BLaER1 treated with 17β-estradiol and CSF1 and Interleukin-3, amounts not matched to agents 10 nM and 100 nM (cell line): ENCODE data around the gene NAGPA.

Experiments used
- H3K27ac ChIP-seq, 11 experiments: shearing (Covaris generic); formaldehyde crosslinking; 2 replicates each; pipeline ENCODE4 v1.8.1; 2022
- H3K27me3 ChIP-seq, 11 experiments: shearing (Covaris generic); formaldehyde crosslinking; 2 replicates each; pipeline ENCODE4 v1.8.1; 2022
- H3K36me3 ChIP-seq, 11 experiments: shearing (Covaris generic); formaldehyde crosslinking; 2 replicates each; pipeline ENCODE4 v1.8.1; 2022
- H3K4me1 ChIP-seq, 10 experiments: shearing (Covaris generic); formaldehyde crosslinking; 2 replicates each; pipeline ENCODE4 v1.8.1; 2022
- H3K4me2 ChIP-seq, 11 experiments: shearing (Covaris generic); formaldehyde crosslinking; 2 replicates each; pipeline ENCODE4 v1.8.1; 2022
- H3K4me3 ChIP-seq, 10 experiments: shearing (Covaris generic); formaldehyde crosslinking; 2 replicates each; pipeline ENCODE4 v1.8.1; 2022
- H3K9ac ChIP-seq, 11 experiments: shearing (Covaris generic); formaldehyde crosslinking; 2 replicates each; pipeline ENCODE4 v1.8.1; 2022
- H3K9me3 ChIP-seq, 11 experiments: shearing (Covaris generic); formaldehyde crosslinking; replicated peaks in 1 of 11; 2 replicates each; pipeline ENCODE4 v1.8.1; 2022
- H4K20me1 ChIP-seq, 11 experiments: shearing (Covaris generic); formaldehyde crosslinking; 2 replicates each; pipeline ENCODE4 v1.8.1; 2022
- Cebpa-rat ChIP-seq, 11 experiments: shearing (Covaris generic); IDR thresholded peaks; 2 replicates each; pipeline ENCODE4 v1.8.1; 2022

The NAGPA gene

DNA sequence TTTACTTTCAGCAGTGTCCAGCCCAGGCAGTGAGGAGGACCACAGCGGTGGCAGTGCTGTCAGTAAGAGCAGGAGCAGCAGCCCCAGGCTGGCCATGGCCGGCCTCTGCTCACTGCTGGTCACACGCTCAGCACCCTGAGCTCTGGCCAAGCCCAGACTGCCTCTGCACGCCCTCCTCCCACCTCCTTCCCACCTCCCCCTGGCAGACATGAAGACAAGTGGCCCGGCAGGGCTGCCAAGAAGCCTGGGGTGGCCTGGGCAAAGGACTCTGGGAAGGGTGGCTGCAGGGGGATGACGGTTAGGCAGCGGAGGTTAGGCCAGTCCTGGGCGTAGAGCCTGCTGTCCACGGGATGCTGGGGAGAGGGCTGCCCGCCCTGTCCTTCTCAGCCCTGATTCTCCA, 32.1 kb upstream of the NAGPA start, which contains the start of gene C16orf89:
Gene C16orf89, minus strand, starts transcription at position 144 of the 400 bp plus-strand sequence. Its CDS starts 48 bp downstream, at position 96.
- TF ChIP-seq Cebpa-rat (IDR thresholded peaks at IDR 0.05): no peak
- H3K27ac ChIP-seq: no peak within 1 kb of the TSS
- no peaks in the 10 kb centered on the region for H3K36me3 ChIP-seq
- H3K27me3 ChIP-seq: 0 out of 22 replicates have a peak, but pooled peaks cover 0 to 6% (median 0%) of the 10 kb centered on the region in 11 experiments
- H3K9me3 ChIP-seq: peaks cover 0 to 10% (median 0%) of the 10 kb centered on the region in 11 experiments; a peak in 2 of 22 replicates
- peaks cover 7 to 24% (median 19%) of the 10 kb centered on the region in 10 experiments; a peak in 17 of 20 replicates for H3K4me1 ChIP-seq
- no peak within 1 kb of the TSS for H3K4me2 ChIP-seq
- H3K4me3 ChIP-seq: no peak within 1 kb of the TSS
- 0 out of 22 replicates have a peak within 1 kb of the TSS, but pooled peaks of 1 of the 11 experiments have one; percentile 6 for H3K9ac ChIP-seq
- 0 out of 22 replicates have a peak, but pooled peaks cover 0 to 7% (median 0%) of the 10 kb centered on the region in 11 experiments for H4K20me1 ChIP-seq

DNA sequence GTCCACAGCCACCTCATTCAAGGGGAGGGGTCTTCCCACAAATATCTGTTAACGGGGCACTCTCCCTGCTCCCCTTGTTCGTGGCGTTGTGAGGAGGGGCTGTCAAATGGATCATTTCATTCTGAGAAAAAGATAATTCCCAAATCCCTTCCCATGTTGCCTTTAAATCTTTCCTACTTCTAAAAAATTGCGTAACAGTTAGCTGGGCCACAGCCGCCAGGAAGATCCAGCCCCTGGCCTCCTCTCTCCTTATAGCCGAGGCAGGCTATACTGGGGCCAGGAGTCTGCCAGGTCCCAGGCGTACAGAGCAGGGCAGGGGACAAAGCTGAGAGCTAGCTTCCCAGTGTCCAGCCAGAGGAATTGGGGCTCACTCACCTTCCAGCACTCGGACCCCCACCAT, 31.6 kb upstream of the NAGPA start:
- peak in 7 of 11 experiments; percentile 20 to 82 (median 47); a peak in 7 of 22 replicates for TF ChIP-seq Cebpa-rat (IDR thresholded peaks at IDR 0.05)
- H3K4me2 ChIP-seq: no peak overlapping the region
- H3K4me3 ChIP-seq: no peak overlapping the region
- 0 out of 22 replicates have a peak, but pooled peaks cover 0 to 7% (median 0%) of the 10 kb centered on the region in 11 experiments for H4K20me1 ChIP-seq
- H3K9ac ChIP-seq: 0 out of 22 replicates have a peak overlapping the region, but pooled peaks of 1 of the 11 experiments have one; percentile 6
- H3K4me1 ChIP-seq: peaks cover 7 to 21% (median 18%) of the 10 kb centered on the region in 10 experiments; a peak in 17 of 20 replicates
- H3K27me3 ChIP-seq: 0 out of 22 replicates have a peak, but pooled peaks cover 0 to 6% (median 0%) of the 10 kb centered on the region in 11 experiments
- H3K36me3 ChIP-seq: no peaks in the 10 kb centered on the region
- peaks cover 0 to 5% (median 0%) of the 10 kb centered on the region in 11 experiments; a peak in 1 of 22 replicates for H3K9me3 ChIP-seq
- H3K27ac ChIP-seq: no peak overlapping the region

DNA sequence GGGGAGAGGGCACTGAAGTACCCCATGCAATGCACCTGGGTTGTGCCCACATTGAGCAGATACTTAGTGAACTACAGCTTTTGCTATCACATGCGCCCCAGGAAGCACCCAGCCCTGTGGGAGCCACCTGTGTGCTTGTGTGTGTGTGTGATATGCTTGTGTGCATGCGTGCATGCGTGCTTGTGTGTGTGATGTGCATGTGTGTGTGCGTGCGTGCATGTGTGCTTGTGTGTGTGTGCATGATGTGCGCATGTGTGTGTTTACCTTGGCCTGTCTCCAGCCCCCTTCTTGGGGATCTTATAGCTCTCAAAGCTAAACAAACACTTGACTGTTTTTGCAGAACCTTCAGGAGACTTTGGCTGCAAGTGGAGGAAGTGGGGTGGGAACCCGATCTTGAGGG, 31.2 kb upstream of the NAGPA start:
- no peak overlapping the region for H3K27ac ChIP-seq
- 0 out of 22 replicates have a peak, but pooled peaks cover 0 to 7% (median 0%) of the 10 kb centered on the region in 11 experiments for H4K20me1 ChIP-seq
- no peak for TF ChIP-seq Cebpa-rat (IDR thresholded peaks at IDR 0.05)
- H3K27me3 ChIP-seq: 0 out of 22 replicates have a peak, but pooled peaks cover 0 to 6% (median 0%) of the 10 kb centered on the region in 11 experiments
- H3K4me2 ChIP-seq: no peak overlapping the region
- 0 out of 22 replicates have a peak, but pooled peaks cover 0 to under 1% (median 0%) of the 10 kb centered on the region in 11 experiments for H3K9me3 ChIP-seq
- no peak overlapping the region for H3K9ac ChIP-seq
- H3K4me1 ChIP-seq: peaks cover 7 to 21% (median 19%) of the 10 kb centered on the region in 10 experiments; a peak in 17 of 20 replicates
- no peaks in the 10 kb centered on the region for H3K36me3 ChIP-seq
- no peak overlapping the region for H3K4me3 ChIP-seq

DNA sequence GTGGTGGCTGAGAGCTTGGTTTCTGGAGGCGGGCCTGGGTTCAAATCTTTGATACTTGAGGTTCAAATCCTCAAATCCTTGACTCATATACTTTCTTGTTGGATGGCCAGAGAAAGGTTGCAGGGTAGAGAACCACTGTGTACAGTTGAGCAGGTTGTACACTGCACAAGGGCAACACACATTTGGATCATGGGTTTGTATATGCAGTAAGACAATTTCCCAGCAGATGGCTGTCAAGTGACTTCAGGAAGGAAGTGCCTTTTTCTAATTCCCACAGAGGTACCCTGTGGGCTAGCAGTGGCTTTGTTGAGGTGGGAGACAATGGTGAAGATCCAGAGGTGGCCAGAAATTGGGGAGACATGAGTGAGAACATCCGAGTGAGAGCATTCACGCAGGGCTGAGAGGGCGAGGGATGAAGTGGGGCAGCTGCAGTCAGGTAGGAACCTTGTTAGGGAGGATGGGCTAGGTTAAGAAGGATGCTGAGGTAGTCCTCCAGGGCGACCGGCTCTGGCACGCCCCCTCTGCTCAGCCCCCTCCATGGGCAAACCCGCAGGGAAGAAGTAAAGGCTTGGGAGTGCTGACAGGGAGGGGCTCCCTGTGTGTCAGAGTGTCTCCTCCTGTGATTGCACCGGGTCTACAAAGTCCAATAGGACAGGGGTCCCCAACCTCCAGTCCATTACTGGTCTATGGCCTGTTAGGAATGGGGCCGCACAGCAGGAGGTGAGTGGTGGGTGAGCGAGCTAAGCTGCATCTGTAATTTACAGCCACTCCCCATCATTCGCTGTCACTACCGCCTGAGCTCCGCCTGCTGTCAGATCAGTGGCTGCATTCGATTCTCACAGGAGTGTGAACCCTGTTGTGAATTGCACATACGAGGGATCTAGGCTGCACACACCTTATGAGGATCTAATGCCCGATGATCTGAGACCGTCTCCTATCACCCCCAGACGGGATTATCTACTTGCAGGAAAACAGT, 29.3 kb upstream of the NAGPA start:
- TF ChIP-seq Cebpa-rat (IDR thresholded peaks at IDR 0.05): no peak

DNA sequence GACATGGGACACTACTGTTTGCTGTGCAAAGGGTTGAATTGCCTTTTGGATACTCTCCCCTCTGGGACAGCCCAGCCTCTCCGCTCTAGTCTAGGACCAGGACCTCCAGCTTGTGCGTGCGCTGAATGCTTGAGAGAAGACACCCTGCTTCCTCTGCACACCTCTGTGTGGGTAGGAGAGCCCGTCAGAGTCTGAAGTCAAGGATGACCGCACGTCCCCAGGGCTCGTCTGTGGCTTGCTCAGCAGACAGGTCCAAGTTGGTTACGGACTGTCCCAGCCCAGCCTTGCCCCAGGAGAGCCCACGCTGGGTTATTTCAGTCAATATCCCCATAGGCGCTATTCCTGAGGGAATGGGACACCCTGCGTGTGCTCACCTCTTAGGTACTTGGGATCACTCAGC, 28.3 kb upstream of the NAGPA start:
- TF ChIP-seq Cebpa-rat (IDR thresholded peaks at IDR 0.05): no peak
- Histone ChIP-seq H4K20me1 (0 out of 22 replicates have a peak, but pooled peaks cover 0 to 7% (median 0%) of the 10 kb centered on the region in 11 experiments), H3K4me1 (peaks cover 18 to 42% (median 35%) of the 10 kb centered on the region in 10 experiments), H3K4me2 (peak overlapping the region in 9 of 11 experiments; percentile 5 to 81 (median 69); a peak in 16 of 22 replicates), H3K4me3 (no peak overlapping the region), H3K9me3 (no peaks in the 10 kb centered on the region), H3K27ac (no peak overlapping the region), H3K36me3 (no peaks in the 10 kb centered on the region), H3K27me3 (0 out of 22 replicates have a peak, but pooled peaks cover 0 to 6% (median 0%) of the 10 kb centered on the region in 11 experiments), H3K9ac (peak overlapping the region in 1 of 11 experiments; percentile 14; a peak in 1 of 22 replicates)

More for the DNA sequence above, 29.3 kb upstream of the NAGPA start:
- H4K20me1 ChIP-seq: 0 out of 22 replicates have a peak, but pooled peaks cover 0 to 7% (median 0%) of the 10 kb centered on the region in 11 experiments
- H3K36me3 ChIP-seq: no peaks in the 10 kb centered on the region
- H3K4me1 ChIP-seq: peaks cover 16 to 38% (median 34%) of the 10 kb centered on the region in 10 experiments
- H3K4me2 ChIP-seq: peak overlapping the region in 9 of 11 experiments; percentile 5 to 81 (median 69); a peak in 15 of 22 replicates
- H3K27me3 ChIP-seq: 0 out of 22 replicates have a peak, but pooled peaks cover 0 to 6% (median 0%) of the 10 kb centered on the region in 11 experiments
- H3K4me3 ChIP-seq: no peak overlapping the region
- no peak overlapping the region for H3K9ac ChIP-seq
- no peak overlapping the region for H3K27ac ChIP-seq
- no peaks in the 10 kb centered on the region for H3K9me3 ChIP-seq

DNA sequence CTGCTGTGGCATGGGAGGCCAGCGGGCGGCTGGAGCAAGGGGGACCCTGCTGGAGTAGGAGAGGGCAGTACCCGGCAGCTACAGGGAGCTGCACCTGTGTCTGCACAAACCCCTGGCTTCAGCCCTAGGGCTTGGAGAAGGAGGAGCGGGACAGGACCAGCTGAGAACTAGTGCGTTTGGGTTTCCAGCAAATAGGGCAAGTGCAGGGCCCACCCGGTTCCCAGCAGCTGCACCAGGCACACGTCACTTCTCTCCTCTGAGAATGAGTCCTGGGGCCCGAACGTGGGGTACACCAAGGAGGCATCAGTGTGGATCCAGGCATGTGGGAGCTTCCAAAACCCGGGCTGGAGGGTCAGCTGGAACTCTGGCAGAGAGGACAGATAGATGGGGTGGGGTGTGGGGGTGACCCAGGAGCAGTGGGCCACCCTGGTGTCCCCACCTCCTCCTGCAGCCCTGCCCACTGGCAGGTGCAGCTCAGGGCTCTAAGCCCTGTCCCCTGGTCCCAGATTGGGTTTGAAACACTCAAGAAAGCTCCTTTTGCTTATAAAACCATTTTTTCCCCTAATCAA, 26.4 kb upstream of the NAGPA start:
- no peak for TF ChIP-seq Cebpa-rat (IDR thresholded peaks at IDR 0.05)
- 0 out of 22 replicates have a peak, but pooled peaks cover 0 to 7% (median 0%) of the 10 kb centered on the region in 11 experiments for H4K20me1 ChIP-seq
- no peak overlapping the region for H3K27ac ChIP-seq
- H3K27me3 ChIP-seq: 0 out of 22 replicates have a peak, but pooled peaks cover 0 to 6% (median 0%) of the 10 kb centered on the region in 11 experiments
- no peaks in the 10 kb centered on the region for H3K36me3 ChIP-seq
- peak overlapping the region in 4 of 11 experiments; percentile 33 to 64 (median 49); a peak in 3 of 22 replicates for H3K4me2 ChIP-seq
- no peak overlapping the region for H3K4me3 ChIP-seq
- H3K9me3 ChIP-seq: no peaks in the 10 kb centered on the region
- H3K9ac ChIP-seq: no peak overlapping the region
- peaks cover 18 to 42% (median 35%) of the 10 kb centered on the region in 10 experiments for H3K4me1 ChIP-seq

DNA sequence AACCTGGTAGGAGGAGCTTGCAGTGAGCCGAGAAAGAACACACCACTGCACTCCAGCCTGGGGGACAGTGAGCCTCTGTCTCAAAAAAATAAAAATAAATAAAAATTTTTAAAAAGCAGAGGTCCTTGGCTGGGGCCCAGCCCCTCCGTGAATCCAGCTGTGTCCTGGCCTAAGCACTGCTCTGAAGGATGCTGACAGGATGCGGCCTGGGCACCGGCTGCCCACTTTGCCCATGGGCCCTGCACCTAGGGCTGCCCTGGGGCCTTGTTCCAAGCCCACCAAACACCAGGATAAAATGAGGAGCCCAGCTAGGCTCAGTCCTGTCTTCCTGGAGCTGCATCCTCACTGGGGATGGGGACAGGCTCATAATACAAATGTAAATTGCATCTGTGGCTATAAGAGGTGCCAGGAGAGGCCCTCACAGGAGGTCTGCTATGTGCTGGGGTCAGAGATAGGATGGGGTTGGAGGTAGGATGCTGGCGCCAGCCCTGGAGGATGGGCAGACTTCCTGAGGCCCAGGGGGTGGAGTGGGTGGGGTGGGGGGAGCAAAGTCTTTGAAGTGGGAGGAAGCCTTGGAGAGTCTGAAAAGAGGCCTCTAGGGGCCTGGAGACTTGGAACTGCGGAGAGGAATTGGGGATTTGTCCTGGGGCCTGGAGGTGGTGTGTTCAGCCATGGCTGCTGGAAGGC, 25.8 kb upstream of the NAGPA start:
- H3K4me2 ChIP-seq: peak overlapping the region in 8 of 11 experiments; percentile 18 to 64 (median 40); a peak in 8 of 22 replicates
- 0 out of 22 replicates have a peak, but pooled peaks cover 0 to 7% (median 0%) of the 10 kb centered on the region in 11 experiments for H4K20me1 ChIP-seq
- 0 out of 22 replicates have a peak, but pooled peaks cover 0 to 6% (median 0%) of the 10 kb centered on the region in 11 experiments for H3K27me3 ChIP-seq
- no peak overlapping the region for H3K27ac ChIP-seq
- no peak overlapping the region for H3K9ac ChIP-seq
- no peak for TF ChIP-seq Cebpa-rat (IDR thresholded peaks at IDR 0.05)
- no peak overlapping the region for H3K4me3 ChIP-seq
- H3K4me1 ChIP-seq: peaks cover 18 to 42% (median 35%) of the 10 kb centered on the region in 10 experiments
- H3K36me3 ChIP-seq: no peaks in the 10 kb centered on the region
- H3K9me3 ChIP-seq: no peaks in the 10 kb centered on the region
